Activated CD8-positive, alpha-beta T cell treated with anti-CD3 and anti-CD28 coated beads for 36 hours (primary cell): ENCODE data around the gene MRM1. TPM values are rescaled to one million over a fixed set of nuclear protein-coding genes. Genes with fewer than 3 reads are reported as not detected.

Source experiments
- ATAC-seq: fragments of 200-7000 bp; cut with Tn5 transposase; one replicate; pipeline ENCODE4 v1.10.0; 2021; ENCODE audit warnings: mild to moderate bottlenecking, moderate library complexity
- CTCF ChIA-PET: fragments of 350-600 bp; sonication (Branson Sonifier 250); formaldehyde crosslinking; loops from one replicate; lab custom pipeline; 2021; ENCODE audit warnings: antibody characterized with exemption; lab: Charles Lee
- POLR2A ChIA-PET: fragments of 350-600 bp; sonication (Branson Sonifier 250); formaldehyde crosslinking; loops from one replicate; lab custom pipeline; 2021; ENCODE audit warnings: antibody characterized with exemption; lab: Charles Lee
- DNase-seq: peaks from one replicate; pipeline ENCODE4 v3.0.0-alpha.2; 2020
- H3K27ac Mint-ChIP-seq: one replicate; pipeline ENCODE4 v1.8.0; 2021; ENCODE audit warnings: mild to moderate bottlenecking, mixed read lengths
- H3K27me3 Mint-ChIP-seq: one replicate; pipeline ENCODE4 v1.8.0; 2021; ENCODE audit warnings: mixed read lengths
- H3K36me3 Mint-ChIP-seq: one replicate; pipeline ENCODE4 v1.8.0; 2021; ENCODE audit warnings: low read depth, mixed read lengths
- H3K4me1 Mint-ChIP-seq: one replicate; pipeline ENCODE4 v1.8.0; 2021; ENCODE audit warnings: low read depth, mixed read lengths
- H3K4me3 Mint-ChIP-seq: one replicate; pipeline ENCODE4 v1.8.0; 2021; ENCODE audit warnings: mild to moderate bottlenecking, moderate library complexity, mixed read lengths
- H3K9me3 Mint-ChIP-seq: one replicate; pipeline ENCODE4 v1.8.0; 2021; ENCODE audit warnings: mixed read lengths
- CTCF ChIP-seq: fragments of 200-600 bp; IDR thresholded peaks from one replicate; pipeline ENCODE4 v1.8.0; 2022; ENCODE audit warnings: antibody characterized with exemption, mild to moderate bottlenecking
- intact Hi-C: fragments of 100-400 bp; cut with micrococcal nuclease; formaldehyde crosslinking; loops from one replicate; pipeline ENCODE4 v1.10.0; 2022
- total RNA-seq, 2 experiments: library from RNA; stranded (reverse); gene quantifications; one replicate each; pipeline ENCODE4 v1.2.3, GENCODE V29; 2021

The MRM1 gene
- total RNA-seq, 2 experiments from 2014 or later = 24.5 to 27.4 TPM

DNA sequence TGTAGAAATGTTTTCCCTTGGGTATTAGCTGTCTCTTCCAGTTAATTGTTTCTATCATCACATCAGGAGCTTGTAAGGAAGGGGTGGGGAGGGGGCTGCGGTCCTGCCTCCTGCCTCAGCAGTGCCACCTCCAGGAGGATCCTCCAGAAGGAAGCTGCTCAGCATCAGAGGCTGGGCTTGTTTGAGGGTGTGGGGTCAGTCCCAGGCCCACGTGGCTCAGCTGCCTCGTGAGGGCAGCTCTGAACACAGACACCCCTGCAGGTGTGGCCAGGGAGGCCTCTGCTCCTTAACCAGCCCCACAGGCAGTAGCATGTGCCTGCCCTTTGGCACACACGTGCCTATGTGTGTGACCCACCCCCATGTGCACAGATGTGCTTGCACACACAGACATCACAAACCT lies 46.3 kb downstream of the MRM1 start:
- Mint-ChIP-seq H3K9me3 (no peaks in the 10 kb centered on the region), H3K36me3 (no peaks in the 10 kb centered on the region), H3K27ac (no peak overlapping the region), H3K4me1 (peaks cover 3% of the 10 kb centered on the region), H3K4me3 (no peak overlapping the region), H3K27me3 (peaks cover 32% of the 10 kb centered on the region)
- intact Hi-C loops = no loop called here
- no peak for DNase-seq
- ATAC-seq = no peak
- POLR2A ChIA-PET = no interaction called here
- CTCF ChIA-PET = interaction anchor here (1.7 kb wide), 1 partner anchor 22 kb away, joined by 4 read pairs; no protein-coding TSS in a partner anchor
- TF ChIP-seq CTCF = no peak

GRCh38 chr17:36650096-36650775 lies 48.9 kb downstream of the MRM1 start:
- Mint-ChIP-seq H3K9me3 (no peaks in the 10 kb centered on the region), H3K27me3 (peaks cover 14% of the 10 kb centered on the region), H3K36me3 (no peaks in the 10 kb centered on the region), H3K27ac (no peak overlapping the region), H3K4me3 (no peak overlapping the region), H3K4me1 (no peaks in the 10 kb centered on the region)
- ChIA-PET CTCF (no interaction called here), POLR2A (no interaction called here)
- intact Hi-C loops = no loop called here
- DNase-seq (no peak), ATAC-seq (no peak)
- TF ChIP-seq CTCF = no peak

DNA sequence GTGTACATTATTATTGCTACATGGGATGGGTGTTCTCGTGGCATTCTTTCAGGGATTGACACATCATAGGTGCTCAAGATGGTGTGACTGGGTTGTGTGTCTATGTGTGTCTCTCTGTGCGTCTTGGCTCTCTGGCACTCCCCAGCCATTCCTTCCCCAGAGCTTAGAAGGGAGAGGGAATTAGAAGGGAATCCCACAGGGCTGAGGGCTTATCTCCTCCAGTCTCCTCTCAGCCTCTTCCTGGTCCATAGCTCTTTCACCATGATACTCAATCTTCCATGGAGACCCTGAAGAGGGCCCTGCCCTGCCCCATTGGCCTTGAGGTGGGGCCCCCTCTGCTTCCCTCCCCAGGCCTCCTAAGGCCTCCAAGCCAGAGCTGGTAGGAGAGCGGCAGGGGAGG lies 52.0 kb downstream of the MRM1 start:
- Mint-ChIP-seq H3K4me3 (no peak overlapping the region), H3K4me1 (peaks cover 8% of the 10 kb centered on the region), H3K27ac (no peak overlapping the region), H3K36me3 (no peaks in the 10 kb centered on the region), H3K27me3 (peaks cover 27% of the 10 kb centered on the region), H3K9me3 (no peaks in the 10 kb centered on the region)
- CTCF ChIA-PET = interaction anchor here (1.9 kb wide), 2 partner anchors 24 to 50 kb away, joined by 4 to 5 read pairs; no protein-coding TSS in a partner anchor
- POLR2A ChIA-PET = no interaction called here
- intact Hi-C loops = no loop called here
- DNase-seq (no peak), ATAC-seq (no peak)
- no peak for TF ChIP-seq CTCF

GRCh38 chr17:36653856-36654255 lies 52.5 kb downstream of the MRM1 start:
- ATAC-seq = no peak
- Mint-ChIP-seq H3K27me3 (peaks cover 27% of the 10 kb centered on the region), H3K36me3 (no peaks in the 10 kb centered on the region), H3K27ac (no peak overlapping the region), H3K4me3 (no peak overlapping the region), H3K9me3 (no peaks in the 10 kb centered on the region), H3K4me1 (peaks cover 8% of the 10 kb centered on the region)
- ChIA-PET POLR2A (no interaction called here), CTCF (interaction anchor here (1.9 kb wide), 2 partner anchors 24 to 50 kb away, joined by 4 to 5 read pairs; no protein-coding TSS in a partner anchor)
- DNase-seq = no peak
- TF ChIP-seq CTCF = no peak
- intact Hi-C loops = no loop called here

GRCh38 chr17:36655726-36656125 lies 54.3 kb downstream of the MRM1 start:
- intact Hi-C loops = no loop called here
- Mint-ChIP-seq H3K27ac (no peak overlapping the region), H3K36me3 (no peaks in the 10 kb centered on the region), H3K4me1 (peaks cover 8% of the 10 kb centered on the region), H3K4me3 (no peak overlapping the region), H3K9me3 (no peaks in the 10 kb centered on the region), H3K27me3 (peaks cover 24% of the 10 kb centered on the region)
- no peak for TF ChIP-seq CTCF
- CTCF ChIA-PET = interaction anchor here (0.8 to 2.8 kb wide), 5 partner anchors 13 to 392 kb away, joined by 3 to 10 read pairs (median 4); no protein-coding TSS in a partner anchor
- ATAC-seq = no peak
- POLR2A ChIA-PET = interaction anchor here (1.3 to 1.9 kb wide), 2 partner anchors 11 to 67 kb away, joined by 3 to 4 read pairs; no protein-coding TSS in a partner anchor
- no peak for DNase-seq
